Measurements from ENCODE around the gene PDGFRB.
A peak's percentile ranks its signal among the peaks of the same experiment; 100 is the strongest.

DNA sequence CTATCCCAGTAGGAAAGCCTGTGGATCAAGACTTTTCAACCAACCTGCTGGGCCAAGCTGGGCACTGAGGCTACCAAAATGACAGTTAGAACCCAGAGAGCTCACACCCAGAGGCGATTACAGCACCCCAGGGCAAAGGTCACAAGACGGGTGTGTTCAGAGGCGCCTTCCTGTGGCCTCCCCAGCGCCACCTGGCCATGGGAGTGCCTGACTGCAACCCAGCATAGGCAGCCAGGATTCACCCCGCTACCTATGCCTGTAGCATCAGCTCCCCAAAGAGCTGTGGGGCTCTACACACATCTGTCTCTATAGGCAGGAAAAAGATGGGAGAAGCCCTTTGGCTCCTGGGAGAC lies 33.5 kb downstream of the PDGFRB start:
- TF ChIP-seq, protein P1, sequence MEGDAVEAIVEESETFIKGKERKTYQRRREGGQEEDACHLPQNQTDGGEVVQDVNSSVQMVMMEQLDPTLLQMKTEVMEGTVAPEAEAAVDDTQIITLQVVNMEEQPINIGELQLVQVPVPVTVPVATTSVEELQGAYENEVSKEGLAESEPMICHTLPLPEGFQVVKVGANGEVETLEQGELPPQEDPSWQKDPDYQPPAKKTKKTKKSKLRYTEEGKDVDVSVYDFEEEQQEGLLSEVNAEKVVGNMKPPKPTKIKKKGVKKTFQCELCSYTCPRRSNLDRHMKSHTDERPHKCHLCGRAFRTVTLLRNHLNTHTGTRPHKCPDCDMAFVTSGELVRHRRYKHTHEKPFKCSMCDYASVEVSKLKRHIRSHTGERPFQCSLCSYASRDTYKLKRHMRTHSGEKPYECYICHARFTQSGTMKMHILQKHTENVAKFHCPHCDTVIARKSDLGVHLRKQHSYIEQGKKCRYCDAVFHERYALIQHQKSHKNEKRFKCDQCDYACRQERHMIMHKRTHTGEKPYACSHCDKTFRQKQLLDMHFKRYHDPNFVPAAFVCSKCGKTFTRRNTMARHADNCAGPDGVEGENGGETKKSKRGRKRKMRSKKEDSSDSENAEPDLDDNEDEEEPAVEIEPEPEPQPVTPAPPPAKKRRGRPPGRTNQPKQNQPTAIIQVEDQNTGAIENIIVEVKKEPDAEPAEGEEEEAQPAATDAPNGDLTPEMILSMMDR (IDR thresholded peaks at IDR 0.05; ENCODE audit: low read depth, low read length): peak; percentile 34
- TF ChIP-seq EZH2phosphoT487 (IDR thresholded peaks at IDR 0.05; ENCODE audit: low read depth): no peak
